NCI-H446 (cell line): Measurements from ENCODE around the gene DLK2.
"Not testable (repeated sequence)": the region's sequence is repeated elsewhere in the genome, so short reads cannot be mapped to it uniquely, and the experiment has no call there.

Source experiments
- DNase-seq, 2 experiments: peaks; one replicate each; lab custom pipeline; 2025; lab: John Stamatoyannopoulos, UW

DLK2 gene

DNA sequence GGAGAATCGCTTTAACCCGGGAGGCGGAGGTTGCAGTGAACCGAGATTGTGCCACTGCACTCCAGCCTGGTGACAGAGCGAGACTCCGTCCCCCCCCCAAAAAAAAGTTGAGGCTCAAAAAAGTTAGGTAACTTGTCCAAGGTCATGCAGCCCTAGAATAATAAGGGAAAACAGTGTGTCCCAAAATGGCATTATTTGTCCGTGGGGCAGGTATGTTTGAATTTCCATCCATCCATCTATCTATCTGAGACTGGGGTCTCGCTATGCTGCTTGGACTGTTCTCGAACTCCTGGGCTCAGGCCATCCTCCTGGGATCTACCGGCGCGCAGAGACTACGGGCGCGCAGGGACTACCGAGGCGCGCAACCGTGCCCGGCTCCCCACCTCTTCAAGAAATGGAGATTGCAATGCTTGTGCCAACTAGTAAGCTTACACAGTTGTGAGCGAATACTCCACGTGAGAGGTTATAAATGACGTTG, 28.4 kb downstream of the DLK2 start:
- DNase-seq: no peak

GRCh38 chr6:43425083-43425482, 30.3 kb downstream of the DLK2 start:
- DNase-seq: not testable (repeated sequence)

GRCh38 chr6:43421831-43422230, 33.5 kb downstream of the DLK2 start:
- DNase-seq: no peak

DNA sequence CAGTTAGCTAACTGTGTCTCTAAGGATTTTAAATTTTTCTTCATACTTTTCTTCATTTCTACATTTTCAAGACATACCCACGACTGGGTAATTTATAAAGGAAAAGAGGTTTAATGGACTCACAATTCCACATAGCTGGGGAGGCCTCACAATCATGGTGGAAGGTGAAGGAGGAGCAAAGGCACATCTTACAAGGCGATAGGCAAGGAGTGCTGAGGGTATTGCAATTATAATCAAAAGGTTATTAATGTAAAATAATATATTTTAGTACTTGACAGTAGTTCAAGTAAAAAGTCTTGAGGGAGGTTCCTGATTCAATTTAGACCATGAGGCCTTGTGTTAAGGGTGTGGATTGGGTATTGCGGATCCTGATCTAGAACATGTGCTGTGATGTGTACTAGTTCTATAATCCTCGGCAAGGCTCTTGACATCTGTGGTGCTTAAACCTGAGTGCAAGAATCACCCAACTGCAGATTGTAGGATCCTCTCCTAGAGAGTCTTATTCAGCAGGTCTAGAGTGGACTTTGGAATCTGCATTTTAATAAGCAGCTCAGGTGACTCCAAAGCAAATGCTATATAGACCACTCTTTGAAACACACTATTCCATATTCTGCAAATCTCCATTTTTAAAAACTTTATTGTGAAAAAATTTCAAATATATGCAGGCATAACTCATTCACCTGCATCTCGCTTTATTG, 35.2 kb downstream of the DLK2 start:
- DNase-seq: no peak

DNA sequence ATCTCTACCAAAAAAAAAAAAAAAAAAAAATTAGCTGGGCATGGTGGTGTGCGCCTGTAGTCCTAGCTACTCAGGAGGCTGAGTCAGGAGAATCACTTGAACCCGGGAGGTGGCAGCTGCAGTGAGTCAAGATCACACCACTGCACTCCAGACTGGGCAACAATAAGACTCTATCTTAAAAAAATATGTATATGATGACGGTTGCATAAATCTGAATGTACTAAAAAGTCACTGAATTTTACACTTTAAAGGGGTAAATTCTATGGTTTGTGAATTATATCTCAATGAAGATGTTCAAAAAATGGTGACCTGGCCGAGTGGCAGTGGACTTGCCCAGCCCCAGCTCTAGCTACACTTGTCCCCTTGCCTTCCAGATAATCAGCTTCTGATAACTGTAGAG, 38.4 kb downstream of the DLK2 start:
- DNase-seq: no peak

GRCh38 chr6:43415275-43415674, 40.1 kb downstream of the DLK2 start:
- DNase-seq: not testable (repeated sequence)

GRCh38 chr6:43413002-43413401, 42.3 kb downstream of the DLK2 start:
- DNase-seq: no peak

- DNase-seq: no peak
Measured at GRCh38 chr6:43412541-43412940, 42.8 kb downstream of the DLK2 start.

DNA sequence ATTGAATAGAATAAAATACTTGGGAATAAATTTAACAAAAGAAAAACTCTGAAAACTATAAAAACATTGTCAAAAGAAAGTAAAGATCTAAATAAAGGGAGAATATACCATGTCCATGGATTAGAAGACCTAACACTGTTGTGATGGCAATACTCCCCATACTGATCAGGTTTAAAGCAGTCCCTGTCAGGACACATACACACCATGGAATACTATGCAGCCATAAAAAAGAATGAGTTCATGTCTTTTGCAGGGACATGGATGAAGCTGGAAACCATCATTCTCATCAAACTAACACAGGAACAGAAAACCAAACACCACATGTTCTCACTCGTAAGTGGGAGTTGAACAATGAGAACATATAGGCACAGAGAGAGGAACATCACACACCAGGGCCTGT, 44.6 kb downstream of the DLK2 start:
- DNase-seq: not testable (repeated sequence)

- no peak for DNase-seq
Measured at GRCh38 chr6:43408259-43408658, 47.1 kb downstream of the DLK2 start.

DNA sequence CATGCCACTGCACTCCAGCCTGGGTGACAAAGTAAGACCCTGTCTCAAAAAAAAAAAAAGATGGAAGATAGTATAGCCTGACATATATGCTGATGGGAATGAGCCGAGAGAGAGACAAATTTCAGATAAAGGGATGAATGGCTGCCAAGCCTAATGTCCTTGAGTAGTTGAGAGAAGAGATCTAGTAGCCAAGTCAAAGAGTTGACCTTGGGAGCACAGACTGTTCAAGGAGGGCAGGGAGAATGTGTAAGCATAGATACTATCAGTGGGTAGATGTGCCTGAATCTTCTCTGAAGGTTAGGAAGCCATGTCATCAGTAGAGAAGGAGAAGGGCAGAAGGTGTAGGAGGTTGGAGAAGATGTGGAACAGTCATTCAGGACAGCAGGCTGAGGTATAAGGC, 48.1 kb downstream of the DLK2 start:
- DNase-seq: no peak

- no peak for DNase-seq
Measured at GRCh38 chr6:43405354-43405753, 50.0 kb downstream of the DLK2 start.

DNA sequence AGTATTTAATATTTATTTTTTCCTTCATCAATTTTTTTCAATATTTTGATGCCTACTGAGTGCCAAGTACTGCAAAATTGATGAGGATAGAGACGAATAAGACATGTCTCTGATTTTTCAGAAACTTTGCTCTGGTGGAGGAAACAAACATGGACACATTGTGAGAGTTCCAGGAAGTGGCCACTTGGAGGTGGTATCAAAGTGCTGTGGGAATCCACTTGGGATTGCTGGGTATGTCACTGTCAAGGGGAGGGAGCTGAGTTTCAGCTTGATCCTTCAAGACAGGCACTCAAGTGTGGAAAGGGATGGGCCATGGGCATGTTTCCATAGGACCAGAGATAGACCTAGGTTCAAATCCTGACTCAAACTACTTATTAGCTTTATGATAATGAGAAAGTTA, 52.5 kb downstream of the DLK2 start:
- no peak for DNase-seq

- DNase-seq: no peak
Measured at GRCh38 chr6:43401730-43402129, 53.6 kb downstream of the DLK2 start.
